ENCODE measurements around the gene WDR46.

GRCh38 chr6:33316603-33317418 lies 27.8 kb upstream of the WDR46 start:
- no peak for TF ChIP-seq CTCF (IDR thresholded peaks at IDR 0.05)
- TF ChIP-seq POLR2A (IDR thresholded peaks at IDR 0.05) = no peak
- TF ChIP-seq POLR2AphosphoS5 (IDR thresholded peaks at IDR 0.05; ENCODE audit: insufficient read depth in 1 of 2, low read depth in 1 of 2) = no peak
